Prostate gland (tissue), 2 donors: ENCODE results near the gene NAA10.

Experiments
- POLR2A ChIP-seq: fragments of 450-650 bp; IDR thresholded peaks from one replicate; pipeline ENCODE4 v1.6.1; 2016; ENCODE audit warnings: antibody characterized with exemption, mild to moderate bottlenecking
- POLR2AphosphoS5 ChIP-seq: sonication (generic); formaldehyde crosslinking; IDR thresholded peaks from one replicate; pipeline ENCODE4 v1.6.1; 2017; ENCODE audit warnings: antibody characterized with exemption
- TF ChIP-seq, protein P1 (sequence below), 4 experiments: fragments of 200-600 bp in 2 of 4; fragments of 450-650 bp in 2 of 4; sonication (generic) in 2 of 4; IDR thresholded peaks; 1 replicate in 3 of 4; 2 replicates in 1 of 4; pipeline ENCODE4 v1.5.1; 2016 to 2019; ENCODE audit warnings: antibody characterized with exemption in 4 of 4, mild to moderate bottlenecking in 2 of 4, moderate library complexity in 2 of 4

DNA sequence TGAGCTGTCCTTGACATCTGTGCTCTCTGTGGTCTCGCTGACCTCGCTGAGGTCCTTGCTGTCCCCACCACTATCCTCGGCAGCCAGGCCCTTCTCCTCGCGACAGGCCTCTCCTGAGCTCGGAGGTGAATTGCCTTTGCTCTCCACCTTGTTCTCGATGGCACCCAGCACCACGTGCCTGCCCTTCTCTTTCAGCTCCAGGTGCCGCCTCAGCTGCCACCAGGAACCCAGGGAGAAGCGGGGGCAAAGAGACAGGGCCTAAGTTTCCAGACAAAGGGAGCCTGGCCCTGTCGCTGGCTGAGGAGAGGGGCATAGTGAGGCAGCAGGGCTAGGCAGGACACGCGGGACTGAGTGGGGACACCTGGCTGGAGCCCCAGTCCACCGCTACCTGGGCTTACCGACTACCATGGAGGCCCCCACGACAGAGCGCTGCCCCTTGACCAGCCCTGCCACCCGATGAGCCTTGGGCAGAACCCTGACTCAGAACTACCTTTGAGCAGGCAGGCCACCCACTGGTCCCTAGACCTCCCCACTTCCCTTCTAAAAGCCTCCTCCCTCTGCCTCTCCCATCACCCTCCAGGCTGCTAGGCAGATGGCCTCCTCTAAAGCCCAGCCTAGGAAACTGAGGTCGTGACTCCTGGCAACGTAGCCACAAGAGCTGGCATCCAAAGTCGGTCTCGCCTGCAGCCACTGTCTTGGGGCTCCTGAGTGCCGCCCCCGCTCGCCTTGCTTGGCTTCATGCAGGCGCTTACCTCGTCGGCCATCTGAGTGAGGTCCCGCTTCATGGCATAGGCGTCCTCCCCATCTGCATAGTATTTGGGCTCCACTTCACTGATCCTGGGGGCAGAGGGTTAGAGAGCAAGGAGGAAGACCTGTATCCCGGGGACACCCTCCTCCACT, 4.6 kb downstream of the NAA10 start:
- TF ChIP-seq, protein P1, sequence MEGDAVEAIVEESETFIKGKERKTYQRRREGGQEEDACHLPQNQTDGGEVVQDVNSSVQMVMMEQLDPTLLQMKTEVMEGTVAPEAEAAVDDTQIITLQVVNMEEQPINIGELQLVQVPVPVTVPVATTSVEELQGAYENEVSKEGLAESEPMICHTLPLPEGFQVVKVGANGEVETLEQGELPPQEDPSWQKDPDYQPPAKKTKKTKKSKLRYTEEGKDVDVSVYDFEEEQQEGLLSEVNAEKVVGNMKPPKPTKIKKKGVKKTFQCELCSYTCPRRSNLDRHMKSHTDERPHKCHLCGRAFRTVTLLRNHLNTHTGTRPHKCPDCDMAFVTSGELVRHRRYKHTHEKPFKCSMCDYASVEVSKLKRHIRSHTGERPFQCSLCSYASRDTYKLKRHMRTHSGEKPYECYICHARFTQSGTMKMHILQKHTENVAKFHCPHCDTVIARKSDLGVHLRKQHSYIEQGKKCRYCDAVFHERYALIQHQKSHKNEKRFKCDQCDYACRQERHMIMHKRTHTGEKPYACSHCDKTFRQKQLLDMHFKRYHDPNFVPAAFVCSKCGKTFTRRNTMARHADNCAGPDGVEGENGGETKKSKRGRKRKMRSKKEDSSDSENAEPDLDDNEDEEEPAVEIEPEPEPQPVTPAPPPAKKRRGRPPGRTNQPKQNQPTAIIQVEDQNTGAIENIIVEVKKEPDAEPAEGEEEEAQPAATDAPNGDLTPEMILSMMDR (IDR thresholded peaks at IDR 0.05) = no peak
- no peak for TF ChIP-seq POLR2A
- no peak for TF ChIP-seq POLR2AphosphoS5
